Esophagus muscularis mucosa (tissue), 4 donors: ENCODE results near the gene CRYZL1. TPM values are rescaled to one million over a fixed set of nuclear protein-coding genes. Genes with fewer than 3 reads are reported as not detected.

Experiments
- DNase-seq: peaks from one replicate; pipeline ENCODE4 v3.0.0-alpha.2; 2017; ENCODE audit errors: extremely low spot score
- H3K27ac ChIP-seq, 4 donors: fragments of 200-600 bp; sonication (generic); replicated peaks in 1 of 4; 1 replicate in 3 of 4; 2 replicates in 1 of 4; pipeline ENCODE4 v1.5.1; 2016 to 2019; ENCODE audit warnings: mild to moderate bottlenecking in 1 of 4
- H3K27me3 ChIP-seq, 4 donors: fragments of 200-600 bp; sonication (generic); one replicate each; pipeline versions ENCODE4 v1.5.1 to v1.6.0; 2016 to 2019
- H3K36me3 ChIP-seq, 4 donors: fragments of 200-600 bp; sonication (generic); one replicate each; pipeline ENCODE4 v1.5.1; 2016 to 2019
- H3K4me1 ChIP-seq, 4 donors: fragments of 200-600 bp; sonication (generic); one replicate each; pipeline ENCODE4 v1.5.1; 2016 to 2019
- H3K4me3 ChIP-seq, 4 donors: fragments of 200-600 bp; sonication (generic); 1 replicate in 2 of 4; 2 replicates in 2 of 4; pipeline ENCODE4 v1.5.1; 2016 to 2019; ENCODE audit warnings: mild to moderate bottlenecking in 4 of 4, moderate library complexity in 1 of 4
- H3K9me3 ChIP-seq, 4 donors: fragments of 200-600 bp; sonication (generic); 1 replicate in 3 of 4; 2 replicates in 1 of 4; pipeline ENCODE4 v1.5.1; 2016 to 2019
- CTCF ChIP-seq, 3 experiments: fragments of 200-600 bp in 2 of 3; fragments of 450-650 bp in 1 of 3; sonication (generic) in 2 of 3; IDR thresholded peaks; one replicate each; pipeline ENCODE4 v1.5.1; 2017 to 2019; ENCODE audit warnings: antibody characterized with exemption in 3 of 3, mild to moderate bottlenecking in 2 of 3, moderate library complexity in 1 of 3
- EP300 ChIP-seq: sonication (generic); formaldehyde crosslinking; IDR thresholded peaks from one replicate; pipeline ENCODE4 v1.6.1; 2017; ENCODE audit warnings: antibody characterized with exemption
- POLR2A ChIP-seq: fragments of 450-650 bp; IDR thresholded peaks from one replicate; pipeline ENCODE4 v1.6.1; 2017; ENCODE audit warnings: antibody characterized with exemption, moderate library complexity, mild to moderate bottlenecking, low read depth
- POLR2AphosphoS5 ChIP-seq, 2 donors: sonication (generic); formaldehyde crosslinking; IDR thresholded peaks; one replicate each; pipeline ENCODE4 v1.6.1; 2017; ENCODE audit warnings: antibody characterized with exemption in 2 of 2
- WGBS: methylation state at CpG from one replicate; pipeline ENCODE4 v1.1.5; 2018; 5-methylcytosine and 5-hydroxymethylcytosine counted together
- intact Hi-C: fragments of 100-400 bp; cut with DNase I; formaldehyde crosslinking; loops from one replicate; pipeline ENCODE4 v1.15.1; 2023
- total RNA-seq, 4 donors: library from RNA; depleted of rRNA; stranded (reverse); fragments of >200 nt; gene quantifications; one replicate each; pipeline versions ENCODE4 v1.1.0 to v1.2.1, GENCODE V29; 2016

The CRYZL1 gene
- total RNA-seq, 4 donors from 2014 or later, result 26.8 to 40.3 (median 32.4) TPM

- peaks cover 26 to 59% (median 31%) of the 10 kb centered on the region in 4 donors for H3K4me1 ChIP-seq
- no peak for DNase-seq
- no peaks in the 10 kb centered on the region for H3K27me3 ChIP-seq
- no peak overlapping the region for H3K27ac ChIP-seq
- TF ChIP-seq POLR2A (no peak), EP300 (no peak), CTCF (IDR thresholded peaks at IDR 0.05) (no peak), POLR2AphosphoS5 (IDR thresholded peaks at IDR 0.05) (no peak)
- no peak overlapping the region for H3K4me3 ChIP-seq
- H3K36me3 ChIP-seq, result no peaks in the 10 kb centered on the region
- H3K9me3 ChIP-seq, result no peaks in the 10 kb centered on the region
- 100% methylated on average over 1 of the region's 1 CpG for WGBS
- intact Hi-C loops, result no loop called here
These were observed 18.0 kb upstream of the CRYZL1 start for GRCh38 chr21:33659568-33659949.

GRCh38 chr21:33658919-33659567, 17.5 kb upstream of the CRYZL1 start:
- WGBS, result 92% methylated on average over 7 of the region's 7 CpGs

GRCh38 chr21:33657124-33657820, 15.7 kb upstream of the CRYZL1 start:
- H3K4me3 ChIP-seq, result no peak overlapping the region
- no peak for DNase-seq
- intact Hi-C loops, result no loop called here
- no peaks in the 10 kb centered on the region for H3K27me3 ChIP-seq
- no peak overlapping the region for H3K27ac ChIP-seq
- H3K36me3 ChIP-seq, result no peaks in the 10 kb centered on the region
- H3K4me1 ChIP-seq, result peaks cover 26 to 45% (median 29%) of the 10 kb centered on the region in 4 donors
- H3K9me3 ChIP-seq, result no peaks in the 10 kb centered on the region
- TF ChIP-seq POLR2AphosphoS5 (IDR thresholded peaks at IDR 0.05) (no peak), CTCF (IDR thresholded peaks at IDR 0.05) (no peak), EP300 (no peak), POLR2A (no peak)
- WGBS, result 56% methylated on average over 8 of the region's 8 CpGs

More at GRCh38 chr21:33658919-33659567, 17.5 kb upstream of the CRYZL1 start:
- H3K27ac ChIP-seq, result no peak overlapping the region
- H3K36me3 ChIP-seq, result no peaks in the 10 kb centered on the region
- peaks cover 26 to 56% (median 30%) of the 10 kb centered on the region in 4 donors for H3K4me1 ChIP-seq
- H3K4me3 ChIP-seq, result no peak overlapping the region
- intact Hi-C loops, result no loop called here
- no peak for TF ChIP-seq POLR2AphosphoS5 (IDR thresholded peaks at IDR 0.05)
- TF ChIP-seq POLR2A, result no peak
- no peaks in the 10 kb centered on the region for H3K9me3 ChIP-seq
- no peak for DNase-seq
- no peaks in the 10 kb centered on the region for H3K27me3 ChIP-seq

GRCh38 chr21:33655588-33656221, 14.2 kb upstream of the CRYZL1 start:
- intact Hi-C loops, result no loop called here
- Histone ChIP-seq H3K4me3 (no peak overlapping the region), H3K27ac (peak overlapping the region in 2 of 4 donors; percentile 11 to 15), H3K27me3 (no peaks in the 10 kb centered on the region), H3K4me1 (peaks cover 27 to 56% (median 34%) of the 10 kb centered on the region in 4 donors), H3K9me3 (no peaks in the 10 kb centered on the region), H3K36me3 (no peaks in the 10 kb centered on the region)
- 66% methylated on average over 8 of the region's 8 CpGs for WGBS
- no peak for TF ChIP-seq POLR2AphosphoS5 (IDR thresholded peaks at IDR 0.05)
- TF ChIP-seq POLR2A, result no peak
- no peak for TF ChIP-seq EP300
- no peak for TF ChIP-seq CTCF (IDR thresholded peaks at IDR 0.05)
- DNase-seq, result no peak

GRCh38 chr21:33654412-33654811, 12.9 kb upstream of the CRYZL1 start:
- Histone ChIP-seq H3K27me3 (no peaks in the 10 kb centered on the region), H3K36me3 (no peaks in the 10 kb centered on the region), H3K4me3 (no peak overlapping the region), H3K4me1 (peaks cover 20 to 59% (median 31%) of the 10 kb centered on the region in 4 donors), H3K27ac (no peak overlapping the region), H3K9me3 (no peaks in the 10 kb centered on the region)
- WGBS, result 88% methylated on average over 4 of the region's 4 CpGs
- no peak for DNase-seq
- intact Hi-C loops, result no loop called here
- TF ChIP-seq EP300 (no peak), CTCF (IDR thresholded peaks at IDR 0.05) (no peak), POLR2AphosphoS5 (IDR thresholded peaks at IDR 0.05) (no peak), POLR2A (no peak)
